H9 (cell line): ENCODE measurements around the gene COX7A2L. TPM values are rescaled to one million over a fixed set of nuclear protein-coding genes. Genes with fewer than 3 reads are reported as not detected.
"Not testable (repeated sequence)": the region's sequence is repeated elsewhere in the genome, so short reads cannot be mapped to it uniquely, and the experiment has no call there.

Experiments used
- DNase-seq: peaks from one replicate; pipeline ENCODE4 v3.0.0-alpha.2; 2017
- H2AFZ ChIP-seq: one replicate; pipeline ENCODE4 v1.6.1; 2013; ENCODE audit warnings: mild to moderate bottlenecking, low read length, control low read depth, moderate library complexity
- H2AK5ac ChIP-seq: 2 replicates; pipeline ENCODE4 v1.6.1; 2013; ENCODE audit warnings: low read length, control low read depth, mixed read lengths; ENCODE audit not compliant: insufficient read length
- H2BK120ac ChIP-seq: one replicate; pipeline ENCODE4 v1.6.1; 2013; ENCODE audit warnings: low read depth, mild to moderate bottlenecking, low read length, control low read depth, inconsistent platforms; ENCODE audit not compliant: poor library complexity, severe bottlenecking
- H2BK12ac ChIP-seq: 2 replicates; pipeline ENCODE4 v1.6.1; 2013; ENCODE audit warnings: low read length, control low read depth, mixed read lengths, low read depth; ENCODE audit not compliant: insufficient read length
- H2BK15ac ChIP-seq: 2 replicates; pipeline ENCODE4 v1.6.1; 2013; ENCODE audit warnings: low read depth, low read length, control low read depth
- H2BK20ac ChIP-seq: one replicate; pipeline ENCODE4 v1.6.1; 2013; ENCODE audit warnings: low read depth, mild to moderate bottlenecking, low read length, control low read depth, inconsistent platforms; ENCODE audit not compliant: poor library complexity, severe bottlenecking
- H2BK5ac ChIP-seq: 2 replicates; pipeline ENCODE4 v1.6.1; 2013; ENCODE audit warnings: low read length, control low read depth, mixed read lengths; ENCODE audit not compliant: insufficient read length
- H3K14ac ChIP-seq: 2 replicates; pipeline ENCODE4 v1.6.1; 2013; ENCODE audit warnings: low read length, control low read depth; ENCODE audit not compliant: insufficient read depth
- H3K18ac ChIP-seq: 2 replicates; pipeline ENCODE4 v1.6.1; 2013; ENCODE audit warnings: low read depth, mild to moderate bottlenecking, mixed read lengths, low read length, control low read depth; ENCODE audit not compliant: insufficient read length
- H3K23ac ChIP-seq: 2 replicates; pipeline ENCODE4 v1.6.1; 2013; ENCODE audit warnings: low read length, control low read depth, mixed read lengths, low read depth; ENCODE audit not compliant: insufficient read length
- H3K23me2 ChIP-seq: 2 replicates; pipeline ENCODE4 v1.6.1; 2013; ENCODE audit warnings: low read depth, mild to moderate bottlenecking, mixed read lengths, low read length, control low read depth; ENCODE audit not compliant: insufficient read length, poor library complexity, severe bottlenecking
- H3K27ac ChIP-seq: 2 replicates; pipeline ENCODE4 v1.5.1; 2013; ENCODE audit warnings: low read length, control low read depth, mixed read lengths, low read depth; ENCODE audit not compliant: insufficient read length
- H3K27me3 ChIP-seq: 2 replicates; pipeline ENCODE4 v1.6.1; 2013; ENCODE audit warnings: low read length, control low read depth, inconsistent platforms; ENCODE audit not compliant: insufficient read depth
- H3K4ac ChIP-seq: 2 replicates; pipeline ENCODE4 v1.6.1; 2013; ENCODE audit warnings: low read depth, mild to moderate bottlenecking, control low read depth, inconsistent platforms, low read length, moderate library complexity
- H3K4me1 ChIP-seq: 2 replicates; pipeline ENCODE4 v1.6.1; 2013; ENCODE audit warnings: low read length, control low read depth, inconsistent platforms; ENCODE audit not compliant: insufficient read depth
- H3K4me2 ChIP-seq: 2 replicates; pipeline ENCODE4 v1.6.1; 2013; ENCODE audit warnings: low read length, control low read depth, mixed read lengths; ENCODE audit not compliant: insufficient read length, insufficient read depth
- H3K56ac ChIP-seq: 2 replicates; pipeline ENCODE4 v1.6.1; 2013; ENCODE audit warnings: low read depth, mild to moderate bottlenecking, mixed read lengths, low read length, control low read depth; ENCODE audit not compliant: insufficient read length
- H3K79me1 ChIP-seq: 2 replicates; pipeline ENCODE4 v1.6.1; 2013; ENCODE audit warnings: low read depth, mild to moderate bottlenecking, moderate library complexity, low read length, control low read depth, inconsistent platforms; ENCODE audit not compliant: insufficient read depth, poor library complexity, severe bottlenecking
- H3K79me2 ChIP-seq: 2 replicates; pipeline ENCODE4 v1.6.1; 2013; ENCODE audit warnings: low read length, control low read depth, inconsistent platforms; ENCODE audit not compliant: insufficient read depth
- H3K9ac ChIP-seq: 2 replicates; pipeline ENCODE4 v1.6.1; 2013; ENCODE audit warnings: low read length, control low read depth, mixed read lengths; ENCODE audit not compliant: insufficient read length; ENCODE audit errors: extremely low read depth
- H3K9me3 ChIP-seq: one replicate; pipeline ENCODE4 v1.6.1; 2013; ENCODE audit warnings: low read depth, low read length, inconsistent platforms; ENCODE audit not compliant: control insufficient read depth
- H3T11ph ChIP-seq: one replicate; pipeline ENCODE4 v1.6.1; 2013; ENCODE audit warnings: mild to moderate bottlenecking, low read length, control low read depth, inconsistent platforms
- H4K20me1 ChIP-seq: one replicate; pipeline ENCODE4 v1.6.1; 2013; ENCODE audit not compliant: control insufficient read depth, insufficient read length, insufficient read depth
- H4K5ac ChIP-seq: 2 replicates; pipeline ENCODE4 v1.6.1; 2013; ENCODE audit warnings: low read depth, mild to moderate bottlenecking, mixed read lengths, low read length, control low read depth; ENCODE audit not compliant: insufficient read length
- H4K8ac ChIP-seq: replicated peaks from 2 replicates; pipeline ENCODE4 v1.6.1; 2013; ENCODE audit warnings: low read length, control low read depth, mixed read lengths, low read depth; ENCODE audit not compliant: insufficient read length
- H4K91ac ChIP-seq: 2 replicates; pipeline ENCODE4 v1.6.1; 2013; ENCODE audit warnings: low read depth, mild to moderate bottlenecking, moderate library complexity, mixed read lengths, low read length, control low read depth; ENCODE audit not compliant: insufficient read length
- H3K27ac Mint-ChIP-seq, 3 experiments: 2 replicates in 2 of 3; 3 replicates in 1 of 3; pipeline ENCODE4 v1.8.0; 2020 to 2021; ENCODE audit warnings: mixed read lengths in 3 of 3, mild to moderate bottlenecking in 1 of 3, moderate library complexity in 1 of 3
- H3K27me3 Mint-ChIP-seq: 2 replicates; pipeline ENCODE4 v1.8.0; 2021; ENCODE audit warnings: low read depth, mild to moderate bottlenecking, moderate library complexity, mixed read lengths
- H3K36me3 Mint-ChIP-seq, 3 experiments: 2 replicates in 2 of 3; 3 replicates in 1 of 3; pipeline ENCODE4 v1.8.0; 2020 to 2021; ENCODE audit warnings: low read depth in 3 of 3, mixed read lengths in 3 of 3; ENCODE audit not compliant: insufficient read depth in 1 of 3
- H3K4me1 Mint-ChIP-seq, 2 experiments: 2 replicates each; pipeline ENCODE4 v1.8.0; 2020; ENCODE audit warnings: mixed read lengths in 2 of 2
- H3K4me3 Mint-ChIP-seq, 2 experiments: 2 replicates in 1 of 2; 3 replicates in 1 of 2; pipeline ENCODE4 v1.8.0; 2020 to 2021; ENCODE audit warnings: mild to moderate bottlenecking in 2 of 2, mixed read lengths in 2 of 2, moderate library complexity in 1 of 2
- H3K9me3 Mint-ChIP-seq, 2 experiments: 2 replicates in 1 of 2; 3 replicates in 1 of 2; pipeline ENCODE4 v1.8.0; 2020; ENCODE audit warnings: mild to moderate bottlenecking in 2 of 2, mixed read lengths in 2 of 2, moderate library complexity in 1 of 2
- CTCF ChIP-seq: fragments of 200-600 bp; sonication (generic); conservative IDR thresholded peaks from 3 replicates; pipeline ENCODE4 v1.8.0; 2021; ENCODE audit warnings: antibody characterized with exemption, mild to moderate bottlenecking
- WGBS: extraction: QIAGEN DNeasy Blood & Tissue Kit; methylation state at CpG from one replicate; pipeline ENCODE4 v1.1.7; 2013; ENCODE audit warnings: missing lambda C conversion rate, low lambda C conversion rate, mixed read lengths; ENCODE audit not compliant: insufficient read length; ENCODE audit errors: extremely low coverage; 5-methylcytosine and 5-hydroxymethylcytosine counted together
- total RNA-seq: library from RNA; stranded (reverse); gene quantifications from 2 replicates; pipeline ENCODE4 v1.2.1, GENCODE V29; 2021

The COX7A2L gene
- total RNA-seq, 1 experiment from 2014 or later, result 102 TPM

GRCh38 chr2:42401773-42402172, 40.8 kb upstream of the COX7A2L start:
- TF ChIP-seq CTCF, result no peak
- H3K27ac ChIP-seq, result no peak overlapping the region
- no peaks in the 10 kb centered on the region for H3K27me3 ChIP-seq
- H4K91ac ChIP-seq, result no peak overlapping the region
- H3K9ac ChIP-seq, result no peak overlapping the region
- no peak overlapping the region for H3K23ac ChIP-seq
- H2BK12ac ChIP-seq, result no peak overlapping the region
- H3K4ac ChIP-seq, result no peak overlapping the region
- no peaks in the 10 kb centered on the region for H3K9me3 ChIP-seq
- Mint-ChIP-seq H3K36me3 (no peaks in the 10 kb centered on the region), H3K9me3 (no peaks in the 10 kb centered on the region), H3K4me3 (no peak overlapping the region), H3K4me1 (no peaks in the 10 kb centered on the region), H3K27ac (no peak overlapping the region), H3K27me3 (no peaks in the 10 kb centered on the region; the same call in 1 of the 2 replicates)
- H3K79me2 ChIP-seq, result no peaks in the 10 kb centered on the region
- H2BK5ac ChIP-seq, result no peak overlapping the region
- no peak overlapping the region for H2AFZ ChIP-seq
- H4K20me1 ChIP-seq, result no peaks in the 10 kb centered on the region
- WGBS, result no CpG with 5 or more reads among the region's 6 CpGs
- no peaks in the 10 kb centered on the region for H3K4me1 ChIP-seq
- no peak for DNase-seq
- no peak overlapping the region for H3K56ac ChIP-seq
- H3K23me2 ChIP-seq, result no peaks in the 10 kb centered on the region
- no peak overlapping the region for H3K18ac ChIP-seq
- no peak overlapping the region for H2BK120ac ChIP-seq
- H4K8ac ChIP-seq, result no peak overlapping the region
- no peak overlapping the region for H3K14ac ChIP-seq
- no peak overlapping the region for H2AK5ac ChIP-seq
- H4K5ac ChIP-seq, result no peak overlapping the region
- no peak overlapping the region for H3T11ph ChIP-seq
- H3K79me1 ChIP-seq, result no peaks in the 10 kb centered on the region
- no peak overlapping the region for H3K4me2 ChIP-seq
- H2BK20ac ChIP-seq, result no peak overlapping the region
- no peak overlapping the region for H2BK15ac ChIP-seq

- not testable (repeated sequence) for H2BK120ac ChIP-seq, H3K36me3 Mint-ChIP-seq, H2BK12ac ChIP-seq, H3K23ac ChIP-seq, H3K79me2 ChIP-seq, H3K18ac ChIP-seq, H3K23me2 ChIP-seq, H3T11ph ChIP-seq, H2BK5ac ChIP-seq, H3K9me3 Mint-ChIP-seq, H4K91ac ChIP-seq, H3K27me3 Mint-ChIP-seq, H3K4ac ChIP-seq, H4K20me1 ChIP-seq, H3K9me3 ChIP-seq, H3K4me1 Mint-ChIP-seq, H2BK20ac ChIP-seq, H3K79me1 ChIP-seq, H3K27me3 ChIP-seq, H4K5ac ChIP-seq, H4K8ac ChIP-seq, H3K27ac ChIP-seq, H2AK5ac ChIP-seq, H3K4me1 ChIP-seq, DNase-seq, H3K14ac ChIP-seq, H3K4me3 Mint-ChIP-seq, H3K9ac ChIP-seq, H2AFZ ChIP-seq, H3K4me2 ChIP-seq, H2BK15ac ChIP-seq, H3K27ac Mint-ChIP-seq, H3K56ac ChIP-seq
- WGBS, result no CpG with 5 or more reads among the region's 11 CpGs
Measured at GRCh38 chr2:42398052-42398451, 37.0 kb upstream of the COX7A2L start.
